Lung (tissue), 12 donors: Measurements from ENCODE around the gene DDX39A. TPM values are rescaled to one million over a fixed set of nuclear protein-coding genes. Genes with fewer than 3 reads are reported as not detected.
A peak's percentile ranks its signal among the peaks of the same experiment; 100 is the strongest.

Experiments used
- ATAC-seq: fragments of 200-7000 bp; cut with Tn5 transposase; one replicate; pipeline ENCODE4 v1.9.1; 2020; ENCODE audit warnings: moderate number of reproducible peaks; ENCODE audit not compliant: insufficient read depth, low FRiP score
- DNase-seq, 3 donors: peaks; one replicate each; pipeline ENCODE4 v3.0.0-alpha.2; 2013 to 2017
- H3K27ac ChIP-seq, 2 donors: one replicate each; pipeline ENCODE4 v1.5.1; 2013; ENCODE audit warnings: mild to moderate bottlenecking in 2 of 2, moderate library complexity in 2 of 2, control low read depth in 1 of 2, inconsistent platforms in 1 of 2, low read depth in 1 of 2, low read length in 1 of 2
- H3K27me3 ChIP-seq, 3 donors: one replicate each; pipeline ENCODE4 v1.5.1; 2013; ENCODE audit warnings: low read length in 2 of 3; ENCODE audit not compliant: control insufficient read depth in 3 of 3, insufficient read depth in 3 of 3
- H3K36me3 ChIP-seq, 4 donors: one replicate each; pipeline ENCODE4 v1.5.1; 2013; ENCODE audit warnings: low read length in 4 of 4, mild to moderate bottlenecking in 1 of 4, moderate library complexity in 1 of 4; ENCODE audit not compliant: control insufficient read depth in 4 of 4, insufficient read depth in 4 of 4
- H3K4me1 ChIP-seq, 5 donors: one replicate each; pipeline ENCODE4 v1.5.1; 2013; ENCODE audit warnings: low read length in 5 of 5, mild to moderate bottlenecking in 2 of 5, moderate library complexity in 1 of 5; ENCODE audit not compliant: control insufficient read depth in 5 of 5, insufficient read depth in 5 of 5
- H3K4me3 ChIP-seq: one replicate; pipeline ENCODE4 v1.5.1; 2013; ENCODE audit warnings: mild to moderate bottlenecking, control low read depth, moderate library complexity
- H3K9ac ChIP-seq, 2 donors: one replicate each; pipeline ENCODE4 v1.5.1; 2013; ENCODE audit warnings: low read length in 2 of 2, control low read depth in 1 of 2; ENCODE audit not compliant: insufficient read depth in 1 of 2
- H3K9me3 ChIP-seq, 4 donors: one replicate each; pipeline ENCODE4 v1.5.1; 2013; ENCODE audit warnings: low read length in 3 of 4, mild to moderate bottlenecking in 1 of 4, moderate library complexity in 1 of 4; ENCODE audit not compliant: control insufficient read depth in 4 of 4, insufficient read depth in 3 of 4
- WGBS, 2 donors: extraction: QIAGEN DNeasy Blood & Tissue Kit; methylation state at CpG; one replicate each; pipeline ENCODE4 v1.1.7; 2013; 5-methylcytosine and 5-hydroxymethylcytosine counted together
- polyA plus RNA-seq, 2 donors: library from polyadenylated mRNA; stranded (reverse); fragments of 200-250 nt; gene quantifications; one replicate each; pipeline ENCODE4 v1.2.1, GENCODE V29; 2013
- total RNA-seq, 2 donors: library from RNA; depleted of rRNA in 1 of 2; stranded (reverse); fragments of >200 nt in 1 of 2; gene quantifications; one replicate each; pipeline ENCODE4 v1.2.1, GENCODE V29; 2014 to 2021
- TF ChIP-seq, protein P1 (sequence below): IDR thresholded peaks from 2 replicates; pipeline ENCODE4 v1.5.1; 2012; ENCODE audit warnings: mild to moderate bottlenecking; ENCODE audit errors: control extremely low read depth, extremely low read depth
- donor health status: control.
- donor health status: control.
- donor health status: Bipolar disorder and iron deficiency.
- donor health status: healthy.
- donor health status: DM: yes; HTN: yes; CAD: no.

Gene DDX39A
- total and polyA plus RNA-seq, 4 donors = 46.2 to 156 (median 97.7) TPM

DNA sequence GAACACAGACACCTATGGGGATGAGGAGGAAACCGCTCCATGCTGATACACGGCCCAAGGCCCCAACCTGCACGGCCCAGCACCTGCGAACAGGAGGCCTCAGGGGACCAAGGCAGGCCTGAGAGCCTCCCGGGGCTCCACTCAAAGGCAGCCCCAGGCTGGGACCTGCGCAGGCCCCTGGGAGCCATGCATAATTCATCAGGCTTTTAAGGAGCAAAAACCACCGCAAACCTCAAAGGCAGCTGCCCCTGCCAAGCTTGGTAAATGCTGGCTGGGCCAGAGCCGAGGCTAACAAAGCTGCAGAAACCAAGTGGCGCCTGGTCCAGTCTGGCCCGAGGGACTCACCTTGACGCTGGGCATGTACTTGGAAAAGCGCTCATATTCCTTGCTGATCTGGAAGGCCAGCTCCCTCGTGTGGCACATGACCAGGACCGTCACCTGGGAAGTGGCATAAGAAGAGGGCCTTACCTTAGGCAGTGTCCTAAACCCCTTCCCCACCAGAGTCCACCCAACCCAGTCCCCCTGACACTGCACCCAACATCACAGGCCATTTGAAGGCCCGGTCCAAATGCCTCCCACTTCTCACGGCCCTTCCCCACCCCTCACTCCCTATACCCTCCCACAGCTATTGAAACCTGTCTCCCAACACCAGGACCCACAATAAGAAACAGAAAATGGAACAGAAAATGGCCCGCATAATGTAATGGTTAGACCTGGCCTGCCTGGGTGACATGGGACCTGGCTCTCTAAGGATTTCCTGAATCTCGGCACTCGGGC is 7.8 kb downstream of the DDX39A start:
- ATAC-seq = no peak
- Histone ChIP-seq H3K9me3 (no peaks in the 10 kb centered on the region), H3K27me3 (no peaks in the 10 kb centered on the region), H3K27ac (no peak overlapping the region), H3K9ac (no peak overlapping the region), H3K36me3 (peaks cover 24 to 74% (median 36%) of the 10 kb centered on the region in 4 donors), H3K4me1 (peaks cover 0 to 13% (median 6%) of the 10 kb centered on the region in 5 donors), H3K4me3 (no peak overlapping the region)
- DNase-seq = no peak
- 92 to 93% methylated on average over 19 of the region's 19 CpGs for WGBS, 2 donors
- TF ChIP-seq, protein P1, sequence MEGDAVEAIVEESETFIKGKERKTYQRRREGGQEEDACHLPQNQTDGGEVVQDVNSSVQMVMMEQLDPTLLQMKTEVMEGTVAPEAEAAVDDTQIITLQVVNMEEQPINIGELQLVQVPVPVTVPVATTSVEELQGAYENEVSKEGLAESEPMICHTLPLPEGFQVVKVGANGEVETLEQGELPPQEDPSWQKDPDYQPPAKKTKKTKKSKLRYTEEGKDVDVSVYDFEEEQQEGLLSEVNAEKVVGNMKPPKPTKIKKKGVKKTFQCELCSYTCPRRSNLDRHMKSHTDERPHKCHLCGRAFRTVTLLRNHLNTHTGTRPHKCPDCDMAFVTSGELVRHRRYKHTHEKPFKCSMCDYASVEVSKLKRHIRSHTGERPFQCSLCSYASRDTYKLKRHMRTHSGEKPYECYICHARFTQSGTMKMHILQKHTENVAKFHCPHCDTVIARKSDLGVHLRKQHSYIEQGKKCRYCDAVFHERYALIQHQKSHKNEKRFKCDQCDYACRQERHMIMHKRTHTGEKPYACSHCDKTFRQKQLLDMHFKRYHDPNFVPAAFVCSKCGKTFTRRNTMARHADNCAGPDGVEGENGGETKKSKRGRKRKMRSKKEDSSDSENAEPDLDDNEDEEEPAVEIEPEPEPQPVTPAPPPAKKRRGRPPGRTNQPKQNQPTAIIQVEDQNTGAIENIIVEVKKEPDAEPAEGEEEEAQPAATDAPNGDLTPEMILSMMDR = no peak

DNA sequence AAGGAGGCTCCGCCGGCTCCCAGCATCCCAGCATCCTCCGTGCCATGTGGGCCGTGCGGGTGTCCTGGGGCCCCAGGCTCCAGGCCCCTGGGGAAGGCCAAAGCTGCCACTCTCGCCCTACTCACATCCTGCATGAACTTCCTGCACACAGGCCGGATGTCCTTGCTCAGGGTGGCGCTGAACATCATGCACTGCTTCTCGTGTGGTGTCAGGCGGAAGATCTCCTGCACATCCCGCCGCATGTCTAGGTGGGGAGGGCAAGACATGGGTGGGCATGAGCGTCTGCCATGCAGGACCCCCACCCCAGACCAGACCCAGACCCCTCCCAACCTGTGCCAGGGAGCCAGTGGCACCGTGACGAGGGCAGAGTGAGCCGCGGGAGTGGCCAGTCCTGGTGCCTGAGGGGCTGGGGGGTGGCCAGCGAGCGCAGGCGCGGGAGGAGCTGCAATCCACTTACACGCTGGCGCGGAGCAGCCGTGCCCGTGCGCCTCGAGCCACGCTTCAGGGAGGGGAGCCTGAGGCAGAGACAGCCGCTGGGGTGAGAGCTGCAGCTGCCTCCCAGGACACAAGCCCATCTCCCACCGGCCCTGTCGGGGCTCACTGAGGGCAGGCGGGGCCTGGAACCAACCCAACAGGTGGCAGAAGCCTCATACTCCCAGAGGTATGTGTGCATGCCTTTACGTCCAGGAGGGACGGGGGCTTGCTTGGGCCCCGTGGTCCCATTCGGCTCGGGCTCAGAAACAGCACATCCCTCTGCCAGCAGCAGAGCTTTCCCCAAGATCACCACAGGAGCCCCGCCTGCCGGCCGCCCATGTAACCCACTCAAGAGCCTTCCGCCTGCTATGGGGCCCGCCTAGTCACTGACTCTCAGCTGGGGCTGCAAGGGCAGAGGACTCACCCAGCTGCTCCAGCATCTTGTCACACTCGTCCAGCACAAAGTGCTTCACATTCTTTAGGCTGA is 8.8 kb downstream of the DDX39A start:
- H3K27ac ChIP-seq = peak overlapping the region in 1 of 2 donors; percentile 36
- WGBS, 2 donors = 83 to 84% methylated on average over 43 to 44 of the region's 44 CpGs
- no peaks in the 10 kb centered on the region for H3K9me3 ChIP-seq
- H3K4me3 ChIP-seq = no peak overlapping the region
- H3K27me3 ChIP-seq = no peaks in the 10 kb centered on the region
- TF ChIP-seq, protein P1 = no peak
- peaks cover 0 to 14% (median 7%) of the 10 kb centered on the region in 5 donors for H3K4me1 ChIP-seq
- ATAC-seq (no peak), DNase-seq (no peak)
- H3K36me3 ChIP-seq = peaks cover 24 to 78% (median 34%) of the 10 kb centered on the region in 4 donors
- no peak overlapping the region for H3K9ac ChIP-seq

DNA sequence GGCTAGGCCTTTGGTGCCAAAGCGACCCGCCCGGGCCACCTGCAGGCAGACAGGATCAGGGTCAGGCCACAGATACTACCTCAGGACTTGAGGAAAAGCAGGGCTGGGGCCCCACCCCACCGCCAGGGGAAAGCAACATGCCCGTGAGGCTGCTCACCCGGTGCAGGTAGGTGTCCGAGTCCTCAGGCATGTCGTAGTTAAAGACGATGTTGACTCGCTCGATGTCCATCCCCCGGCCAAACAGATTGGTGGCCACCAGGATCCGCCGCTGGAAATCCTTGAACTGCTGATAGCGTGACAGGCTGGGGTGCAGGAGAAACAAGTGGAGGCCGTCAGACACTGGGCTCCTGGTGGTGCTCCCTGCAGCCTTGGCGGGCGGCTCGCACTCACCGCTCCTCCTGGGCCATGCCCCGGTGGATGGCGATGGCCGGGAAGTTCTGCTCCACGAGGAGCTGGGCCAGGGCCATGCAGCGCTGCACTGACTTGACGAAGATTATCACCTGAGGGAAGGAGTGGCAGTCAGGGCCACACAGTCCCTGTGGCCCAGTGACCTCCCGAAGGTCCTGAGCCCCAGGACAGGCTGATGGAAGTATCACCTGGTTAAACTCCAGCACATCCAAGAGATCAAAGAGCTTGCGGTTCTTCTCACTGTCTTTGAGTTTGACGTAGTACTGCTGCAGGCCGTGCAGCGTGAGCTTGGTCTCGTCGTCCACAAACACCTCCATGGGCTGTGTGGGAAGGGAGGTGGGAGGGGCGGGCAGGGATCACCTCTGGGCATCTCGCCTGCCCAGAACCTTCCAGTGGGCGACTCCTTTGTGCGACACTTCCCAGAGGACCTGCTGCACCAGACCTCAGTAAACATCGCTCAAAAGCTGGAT is 9.8 kb downstream of the DDX39A start:
- Histone ChIP-seq H3K9ac (no peak overlapping the region), H3K27ac (peak overlapping the region in 1 of 2 donors; percentile 21), H3K9me3 (no peaks in the 10 kb centered on the region), H3K27me3 (no peaks in the 10 kb centered on the region), H3K36me3 (peaks cover 24 to 84% (median 34%) of the 10 kb centered on the region in 4 donors), H3K4me1 (peaks cover 0 to 14% (median 7%) of the 10 kb centered on the region in 5 donors), H3K4me3 (no peak overlapping the region)
- WGBS, 2 donors = 91 to 95% methylated on average over 38 of the region's 38 CpGs
- ATAC-seq = no peak
- TF ChIP-seq, protein P1 = no peak
- DNase-seq = no peak
